ENCODE data around the gene TIMP3.

The TIMP3 gene

GRCh38 chr22:32830957-32831356 is 29.5 kb downstream of the TIMP3 start:
- no peak for DNase-seq

- no peak for DNase-seq
These were observed 30.1 kb downstream of the TIMP3 start for GRCh38 chr22:32831584-32831983.

GRCh38 chr22:32832174-32832573 is 30.7 kb downstream of the TIMP3 start:
- no peak for DNase-seq

- DNase-seq, result no peak
These were observed 35.0 kb downstream of the TIMP3 start for GRCh38 chr22:32836280-32837123.

GRCh38 chr22:32837142-32837541 is 35.6 kb downstream of the TIMP3 start:
- DNase-seq, result no peak

GRCh38 chr22:32837803-32838202 is 36.3 kb downstream of the TIMP3 start:
- no peak for DNase-seq

GRCh38 chr22:32839831-32840584 is 38.5 kb downstream of the TIMP3 start:
- DNase-seq, result no peak

- no peak for DNase-seq
These were observed 39.7 kb downstream of the TIMP3 start for GRCh38 chr22:32841175-32841574.

- no peak for DNase-seq
These were observed 41.0 kb downstream of the TIMP3 start for GRCh38 chr22:32842486-32842885.

GRCh38 chr22:32843300-32843699 is 41.8 kb downstream of the TIMP3 start:
- DNase-seq, result no peak

GRCh38 chr22:32844251-32844650 is 42.7 kb downstream of the TIMP3 start:
- DNase-seq, result no peak

- DNase-seq, result no peak
These were observed 45.4 kb downstream of the TIMP3 start for GRCh38 chr22:32846780-32847491.

GRCh38 chr22:32848226-32848625 is 46.7 kb downstream of the TIMP3 start:
- no peak for DNase-seq

GRCh38 chr22:32849501-32849900 is 48.0 kb downstream of the TIMP3 start:
- no peak for DNase-seq

- no peak for DNase-seq
These were observed 48.7 kb downstream of the TIMP3 start for GRCh38 chr22:32850157-32850556.

GRCh38 chr22:32850591-32851517 is 49.3 kb downstream of the TIMP3 start:
- no peak for DNase-seq

- DNase-seq, result no peak
These were observed 51.1 kb downstream of the TIMP3 start for GRCh38 chr22:32852395-32853251.

GRCh38 chr22:32853662-32854061 is 52.2 kb downstream of the TIMP3 start:
- no peak for DNase-seq

GRCh38 chr22:32854351-32854804 is 52.9 kb downstream of the TIMP3 start:
- no peak for DNase-seq

GRCh38 chr22:32855045-32855756 is 53.7 kb downstream of the TIMP3 start:
- no peak for DNase-seq

Data from activated gamma-delta T cell (primary cell).